Large intestine (tissue), 12 donors: ENCODE data around the gene CSTF1. TPM values are rescaled to one million over a fixed set of nuclear protein-coding genes. Genes with fewer than 3 reads are reported as not detected.

ENCODE experiments used
- DNase-seq, 2 donors: peaks; one replicate each; pipeline versions ENCODE4 v3.0.0 to v3.0.0-alpha.2; 2013
- H3K27ac ChIP-seq: one replicate; pipeline ENCODE4 v1.5.1; 2013; ENCODE audit warnings: low read length
- H3K27me3 ChIP-seq: 2 replicates; pipeline ENCODE4 v1.6.1; 2013; ENCODE audit warnings: low read length; ENCODE audit not compliant: control insufficient read depth, insufficient read depth
- H3K36me3 ChIP-seq: 2 replicates; pipeline ENCODE4 v1.6.1; 2013; ENCODE audit warnings: low read length; ENCODE audit not compliant: control insufficient read depth, insufficient read depth
- H3K4me1 ChIP-seq: one replicate; pipeline ENCODE4 v1.6.1; 2013; ENCODE audit warnings: low read length; ENCODE audit not compliant: control insufficient read depth, insufficient read depth
- H3K4me3 ChIP-seq: one replicate; pipeline ENCODE4 v1.5.1; 2013; ENCODE audit warnings: low read length
- H3K9me3 ChIP-seq: one replicate; pipeline ENCODE4 v1.6.1; 2013; ENCODE audit warnings: mild to moderate bottlenecking, low read depth, low read length, moderate library complexity; ENCODE audit not compliant: control insufficient read depth
- WGBS: methylation state at CpG from one replicate; pipeline ENCODE4 v1.1.5; 2013; ENCODE audit warnings: low lambda C conversion rate; ENCODE audit not compliant: insufficient coverage; 5-methylcytosine and 5-hydroxymethylcytosine counted together
- long read RNA-seq, 11 donors: transcript quantifications; one replicate each; lab custom pipeline, GENCODE V29; 2026
- polyA plus RNA-seq: library from polyadenylated mRNA; unstranded; fragments of 120-200 nt; gene quantifications from one replicate; pipeline ENCODE4 v1.2.1, GENCODE V29; 2013

The CSTF1 gene
- polyA plus RNA-seq, result 27.6 TPM
- long read RNA-seq, donor 1, full-length matches to known transcripts, result 3 of 3 reads
- long read RNA-seq, donor 1, partial matches to known transcripts, result 0 of 3 reads
- long read RNA-seq, donor 1, other reads (novel, unspliced or antisense), result 0 of 3 reads
- long read RNA-seq, donor 2, full-length matches to known transcripts, result 5 of 5 reads
- long read RNA-seq, donor 2, partial matches to known transcripts, result 0 of 5 reads
- long read RNA-seq, donor 2, other reads (novel, unspliced or antisense), result 0 of 5 reads
- long read RNA-seq, donor 3, full-length matches to known transcripts, result 11 of 11 reads
- long read RNA-seq, donor 3, partial matches to known transcripts, result 0 of 11 reads
- long read RNA-seq, donor 3, other reads (novel, unspliced or antisense), result 0 of 11 reads
- long read RNA-seq, donor 4, full-length matches to known transcripts, result 1 of 1 reads
- long read RNA-seq, donor 4, partial matches to known transcripts, result 0 of 1 reads
- long read RNA-seq, donor 4, other reads (novel, unspliced or antisense), result 0 of 1 reads
- long read RNA-seq, donor 5, full-length matches to known transcripts, result 5 of 5 reads
- long read RNA-seq, donor 5, partial matches to known transcripts, result 0 of 5 reads
- long read RNA-seq, donor 5, other reads (novel, unspliced or antisense), result 0 of 5 reads
- long read RNA-seq, donor 6, full-length matches to known transcripts, result 6 of 19 reads
- long read RNA-seq, donor 6, partial matches to known transcripts, result 13 of 19 reads
- long read RNA-seq, donor 6, other reads (novel, unspliced or antisense), result 0 of 19 reads
- long read RNA-seq, donor 7, full-length matches to known transcripts, result 2 of 2 reads
- long read RNA-seq, donor 7, partial matches to known transcripts, result 0 of 2 reads
- long read RNA-seq, donor 7, other reads (novel, unspliced or antisense), result 0 of 2 reads
- long read RNA-seq, donor 8, full-length matches to known transcripts, result 8 of 8 reads
- long read RNA-seq, donor 8, partial matches to known transcripts, result 0 of 8 reads
- long read RNA-seq, donor 8, other reads (novel, unspliced or antisense), result 0 of 8 reads
- long read RNA-seq, donor 9, full-length matches to known transcripts, result 7 of 7 reads
- long read RNA-seq, donor 9, partial matches to known transcripts, result 0 of 7 reads
- long read RNA-seq, donor 9, other reads (novel, unspliced or antisense), result 0 of 7 reads
- long read RNA-seq, donor 10, full-length matches to known transcripts, result 7 of 22 reads
- long read RNA-seq, donor 10, partial matches to known transcripts, result 15 of 22 reads
- long read RNA-seq, donor 10, other reads (novel, unspliced or antisense), result 0 of 22 reads
- long read RNA-seq, donor 11, full-length matches to known transcripts, result 2 of 2 reads
- long read RNA-seq, donor 11, partial matches to known transcripts, result 0 of 2 reads
- long read RNA-seq, donor 11, other reads (novel, unspliced or antisense), result 0 of 2 reads

DNA sequence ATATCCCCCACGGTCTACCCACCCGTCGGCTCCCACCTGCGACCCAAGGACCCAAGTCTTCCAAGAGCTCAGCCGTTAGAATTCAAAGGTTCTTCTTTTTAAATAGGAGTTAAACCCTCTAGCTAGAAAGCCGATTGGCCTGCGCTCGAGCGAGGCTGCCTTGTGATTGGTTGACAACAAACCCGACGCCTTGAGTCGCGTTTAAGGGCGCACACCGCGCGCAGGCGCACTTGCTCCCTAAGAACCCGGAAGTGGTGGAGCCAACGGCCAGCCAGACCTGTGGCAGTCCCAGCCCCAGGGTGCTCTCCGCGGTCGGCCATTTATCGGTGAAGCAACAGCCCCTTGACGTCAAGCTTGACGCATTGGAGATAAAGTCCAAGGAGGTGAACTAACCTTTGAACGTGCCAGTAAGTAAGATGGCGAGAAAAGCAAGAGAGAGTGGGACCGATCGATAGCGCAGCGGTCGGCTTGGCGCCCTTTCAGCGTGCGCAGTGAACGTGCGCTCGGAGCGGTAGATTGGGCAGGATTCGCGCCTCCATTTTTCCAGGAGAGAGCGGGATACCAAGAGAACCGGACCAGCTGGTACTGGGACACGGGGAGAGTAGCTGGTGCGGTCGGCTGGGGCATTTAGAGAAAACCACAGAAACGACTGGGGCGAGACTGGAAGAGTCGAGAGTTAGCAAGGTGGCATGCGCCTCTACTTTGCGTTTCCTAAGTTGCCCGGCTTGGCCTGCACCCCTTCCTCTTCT lies at the start of gene CSTF1, which contains the start of gene AURKA:
Gene CSTF1, plus strand, starts transcription at position 514 of the 749 bp plus-strand sequence. CDS start 2,908 bp downstream, outside the sequence.
Gene AURKA, minus strand, starts transcription at position 84 of the 749 bp plus-strand sequence. CDS start 4,018 bp downstream, outside the sequence.
- H3K4me1 ChIP-seq, result peaks cover 4% of the 10 kb centered on the region
- peak within 1 kb of the TSS; percentile 76 for H3K27ac ChIP-seq
- H3K27me3 ChIP-seq, result no peaks in the 10 kb centered on the region
- peaks cover 28% of the 10 kb centered on the region for H3K36me3 ChIP-seq
- no CpG with 5 or more reads among the region's 53 CpGs for WGBS
- no peaks in the 10 kb centered on the region for H3K9me3 ChIP-seq
- peak; percentile 100 for DNase-seq
- H3K4me3 ChIP-seq, result peak within 1 kb of the TSS; percentile 78

DNA sequence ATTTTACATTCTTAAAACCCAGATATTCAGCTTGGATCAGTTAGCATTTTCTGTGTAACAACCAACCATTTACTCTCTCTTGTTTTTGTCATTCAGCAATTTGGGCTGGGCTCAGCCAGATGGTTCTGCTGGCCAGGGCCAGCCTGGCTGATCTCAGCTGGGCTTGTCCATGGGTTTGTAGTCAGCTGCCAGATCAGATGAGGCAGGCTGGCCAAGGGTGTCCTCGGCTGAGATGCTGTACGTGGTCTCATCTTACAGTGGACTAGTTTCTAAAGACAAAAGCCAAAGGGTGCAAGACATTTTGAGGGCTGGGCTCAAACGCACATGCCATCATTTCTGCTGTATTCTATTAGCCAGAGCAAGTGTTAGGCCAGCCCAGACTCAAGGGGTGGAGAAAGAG lies 49.7 kb upstream of the CSTF1 start:
- peaks cover 26% of the 10 kb centered on the region for H3K27me3 ChIP-seq
- no peak overlapping the region for H3K4me3 ChIP-seq
- peaks cover 3% of the 10 kb centered on the region for H3K4me1 ChIP-seq
- no peak overlapping the region for H3K27ac ChIP-seq
- no peak for DNase-seq
- WGBS, result no CpG with 5 or more reads among the region's 3 CpGs
- no peaks in the 10 kb centered on the region for H3K9me3 ChIP-seq
- H3K36me3 ChIP-seq, result no peaks in the 10 kb centered on the region

DNA sequence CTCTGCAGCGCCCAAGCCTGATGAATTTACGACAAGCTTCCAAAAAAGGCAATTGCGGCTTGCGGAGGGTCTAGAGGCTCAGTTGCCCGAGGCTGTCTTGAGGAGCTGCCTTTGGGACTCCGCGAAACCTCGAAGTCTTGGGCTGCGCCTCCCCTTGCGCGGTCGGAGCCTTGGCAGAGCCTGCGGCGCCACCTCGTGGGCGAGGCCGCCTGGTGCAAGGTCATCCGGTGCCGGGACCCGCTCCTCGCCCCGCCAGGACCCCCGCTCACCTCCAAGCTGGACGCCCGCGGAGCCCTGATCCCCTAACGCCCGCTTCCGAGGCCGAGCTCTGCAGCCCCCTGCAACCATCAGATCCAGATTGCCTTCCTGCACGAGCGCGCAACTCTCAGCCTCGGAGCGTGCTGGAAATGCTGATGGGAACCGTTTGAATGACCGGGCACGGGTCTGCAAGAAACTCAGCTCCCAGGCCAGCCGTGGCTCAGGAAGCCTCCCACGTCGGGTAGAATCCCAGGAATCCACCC lies 48.5 kb upstream of the CSTF1 start:
- Histone ChIP-seq H3K4me3 (no peak overlapping the region), H3K9me3 (no peaks in the 10 kb centered on the region), H3K27me3 (peaks cover 26% of the 10 kb centered on the region), H3K27ac (no peak overlapping the region), H3K36me3 (no peaks in the 10 kb centered on the region), H3K4me1 (peaks cover 4% of the 10 kb centered on the region)
- DNase-seq, result peak in 1 of 2 donors; percentile 27
- WGBS, result no CpG with 5 or more reads among the region's 41 CpGs

DNA sequence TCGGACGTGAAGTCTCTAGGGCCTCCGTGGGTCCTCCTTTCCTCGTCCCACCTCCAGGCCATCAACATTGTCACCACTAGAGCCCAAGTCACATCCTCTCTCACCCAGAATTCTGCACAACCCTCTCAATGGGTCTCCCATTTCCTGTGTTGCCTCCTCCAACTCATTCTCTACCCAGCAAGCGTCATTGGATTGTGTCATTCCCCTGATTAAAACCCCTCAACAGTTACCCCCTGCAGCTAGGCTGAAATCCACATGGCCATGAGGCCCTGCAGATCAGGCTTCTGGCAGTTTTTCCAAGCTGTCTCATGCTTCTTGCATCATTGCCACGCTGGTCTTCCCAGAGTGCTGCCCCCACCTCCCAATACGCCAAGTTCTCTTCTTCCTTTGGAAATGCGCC lies 46.5 kb upstream of the CSTF1 start:
- Histone ChIP-seq H3K36me3 (no peaks in the 10 kb centered on the region), H3K27ac (no peak overlapping the region), H3K4me1 (peaks cover 4% of the 10 kb centered on the region), H3K27me3 (peaks cover 26% of the 10 kb centered on the region), H3K9me3 (no peaks in the 10 kb centered on the region), H3K4me3 (no peak overlapping the region)
- WGBS, result 100% methylated on average over 3 of the region's 8 CpGs
- DNase-seq, result no peak

DNA sequence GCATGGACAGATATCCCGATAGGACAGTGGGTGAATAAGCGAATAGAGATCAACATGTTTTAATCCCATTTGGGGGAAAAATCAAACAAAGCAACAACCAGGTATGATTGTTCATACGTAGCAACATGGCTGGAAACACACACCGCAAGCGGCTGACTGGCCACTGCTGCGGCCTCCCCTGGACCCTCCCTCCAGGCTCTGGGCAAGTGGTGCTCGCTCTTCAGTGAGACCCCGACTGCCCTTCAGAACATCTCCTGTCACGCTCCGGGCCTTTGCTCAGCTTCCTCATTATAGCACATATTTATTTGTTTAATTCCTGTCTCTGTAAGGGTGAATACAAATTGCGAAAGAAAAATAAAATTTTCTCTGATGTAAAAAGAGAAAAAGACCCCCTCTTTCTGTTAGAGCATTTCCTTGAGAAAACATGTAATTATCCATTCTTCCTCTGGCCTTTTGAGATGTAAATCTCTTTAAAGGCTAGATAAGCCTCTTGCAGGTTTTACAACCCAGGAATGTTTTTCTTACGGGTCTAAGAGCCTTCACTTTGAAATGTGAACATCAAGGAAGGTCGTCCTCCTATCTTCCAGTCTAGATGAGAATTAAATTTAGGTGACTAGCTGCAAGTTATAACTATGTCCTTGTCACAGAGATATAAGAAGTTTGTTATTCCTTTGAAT lies 44.7 kb upstream of the CSTF1 start:
- Histone ChIP-seq H3K9me3 (no peaks in the 10 kb centered on the region), H3K27ac (peak overlapping the region; percentile 56), H3K4me1 (peaks cover 4% of the 10 kb centered on the region), H3K4me3 (peak overlapping the region; percentile 6), H3K36me3 (no peaks in the 10 kb centered on the region), H3K27me3 (peaks cover 25% of the 10 kb centered on the region)
- no peak for DNase-seq
- WGBS, result no CpG with 5 or more reads among the region's 13 CpGs

DNA sequence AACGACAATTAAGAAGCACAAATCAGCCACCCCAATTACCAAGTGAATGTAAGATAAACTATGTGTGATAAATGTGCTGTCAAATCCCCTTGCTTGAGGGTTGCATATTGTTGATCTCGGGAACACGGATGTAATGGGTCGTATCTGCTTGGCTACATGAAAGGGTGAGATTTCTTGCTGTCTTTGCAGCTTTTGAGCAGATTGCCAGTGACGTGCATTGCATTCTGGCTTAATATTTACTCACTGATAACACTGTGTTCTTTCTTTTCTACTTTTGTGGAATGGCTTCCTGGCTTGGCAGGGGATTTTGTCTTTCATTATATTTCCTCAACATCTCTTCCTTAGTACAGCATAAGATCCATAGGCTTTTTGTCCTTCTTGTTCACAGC lies 44.1 kb upstream of the CSTF1 start:
- DNase-seq, result peak in 1 of 2 donors; percentile 66
- WGBS, result 0% methylated on average over 1 of the region's 5 CpGs
- Histone ChIP-seq H3K27ac (peak overlapping the region; percentile 56), H3K36me3 (no peaks in the 10 kb centered on the region), H3K27me3 (peaks cover 20% of the 10 kb centered on the region), H3K9me3 (no peaks in the 10 kb centered on the region), H3K4me3 (peak overlapping the region; percentile 6), H3K4me1 (peaks cover 4% of the 10 kb centered on the region)

DNA sequence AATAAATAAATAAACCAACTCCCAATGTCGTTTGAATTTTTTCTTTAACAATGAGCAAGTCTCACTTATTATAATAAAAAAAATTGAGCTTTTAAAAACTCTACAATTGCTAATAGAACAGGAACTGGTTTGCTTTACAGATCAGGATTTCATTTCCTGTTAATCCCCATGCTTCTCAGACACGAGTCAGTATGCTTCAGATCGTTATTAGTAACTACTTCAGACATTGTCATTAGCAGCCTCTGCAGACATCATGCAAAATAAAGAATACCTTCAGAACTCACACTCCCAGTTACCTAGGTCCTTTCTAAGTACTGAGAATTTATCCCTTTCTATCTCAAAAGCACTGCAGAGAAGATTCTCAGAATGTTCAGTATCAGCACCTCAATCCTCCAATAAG lies 43.7 kb upstream of the CSTF1 start:
- Histone ChIP-seq H3K9me3 (no peaks in the 10 kb centered on the region), H3K27me3 (peaks cover 15% of the 10 kb centered on the region), H3K27ac (no peak overlapping the region), H3K4me3 (no peak overlapping the region), H3K36me3 (no peaks in the 10 kb centered on the region), H3K4me1 (peaks cover 4% of the 10 kb centered on the region)
- DNase-seq, result no peak
- WGBS, result no CpG with 5 or more reads among the region's 3 CpGs

DNA sequence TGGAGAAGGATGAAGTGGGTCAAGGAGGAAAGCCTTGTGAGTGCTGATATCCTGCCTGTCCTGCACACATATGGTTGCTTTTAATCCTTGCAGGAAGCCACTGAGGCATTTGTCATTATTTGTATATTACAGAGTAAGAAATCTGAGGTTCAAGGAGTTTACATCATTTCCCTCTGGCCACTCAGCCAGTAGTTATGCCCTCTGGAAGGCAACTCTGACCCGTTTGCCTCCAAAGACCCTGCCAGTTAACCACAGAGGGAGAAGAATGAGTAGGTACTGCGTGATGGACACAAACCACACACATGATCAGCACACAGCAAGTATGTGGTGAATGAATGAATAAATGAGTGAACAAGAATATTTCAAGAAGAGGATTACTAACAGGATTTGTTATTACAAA lies 41.6 kb upstream of the CSTF1 start:
- no peak for DNase-seq
- WGBS, result 80% methylated on average over 1 of the region's 2 CpGs
- no peak overlapping the region for H3K27ac ChIP-seq
- no peaks in the 10 kb centered on the region for H3K27me3 ChIP-seq
- no peak overlapping the region for H3K4me3 ChIP-seq
- H3K9me3 ChIP-seq, result no peaks in the 10 kb centered on the region
- H3K36me3 ChIP-seq, result no peaks in the 10 kb centered on the region
- peaks cover 4% of the 10 kb centered on the region for H3K4me1 ChIP-seq
